Measurements from ENCODE around the gene PBRM1. TPM values are rescaled to one million over a fixed set of nuclear protein-coding genes. Genes with fewer than 3 reads are reported as not detected.

The PBRM1 gene
- total RNA-seq, 2 experiments from 2014 or later, result 83.2 to 91.8 TPM

GRCh38 chr3:52522651-52523251, 163.0 kb downstream of the PBRM1 start:
- ChIA-PET POLR2A (no interaction called here), CTCF (no interaction called here)
- ATAC-seq, result no peak
- Mint-ChIP-seq H3K36me3 (ENCODE audit: low read depth) (peaks cover 15% of the 10 kb centered on the region), H3K27me3 (ENCODE audit: low read depth) (no peaks in the 10 kb centered on the region), H3K9me3 (ENCODE audit: insufficient read depth) (no peaks in the 10 kb centered on the region), H3K4me1 (ENCODE audit: low read depth) (no peaks in the 10 kb centered on the region), H3K27ac (no peak overlapping the region), H3K4me3 (no peak overlapping the region)
- DNase-seq, result no peak

- POLR2A ChIA-PET, result no interaction called here
- Mint-ChIP-seq H3K36me3 (ENCODE audit: low read depth) (peaks cover 8% of the 10 kb centered on the region), H3K27ac (no peak overlapping the region), H3K4me3 (no peak overlapping the region), H3K4me1 (ENCODE audit: low read depth) (no peaks in the 10 kb centered on the region), H3K9me3 (ENCODE audit: insufficient read depth) (no peaks in the 10 kb centered on the region), H3K27me3 (ENCODE audit: low read depth) (no peaks in the 10 kb centered on the region)
- DNase-seq (no peak), ATAC-seq (no peak)
- CTCF ChIA-PET, result no interaction called here
Observed at GRCh38 chr3:52521881-52522650, 163.6 kb downstream of the PBRM1 start.

GRCh38 chr3:52521488-52521824, 164.3 kb downstream of the PBRM1 start:
- Mint-ChIP-seq H3K9me3 (ENCODE audit: insufficient read depth) (no peaks in the 10 kb centered on the region), H3K4me3 (no peak overlapping the region), H3K27me3 (ENCODE audit: low read depth) (no peaks in the 10 kb centered on the region), H3K4me1 (ENCODE audit: low read depth) (no peaks in the 10 kb centered on the region), H3K27ac (no peak overlapping the region), H3K36me3 (ENCODE audit: low read depth) (peaks cover 6% of the 10 kb centered on the region)
- ChIA-PET POLR2A (no interaction called here), CTCF (no interaction called here)
- DNase-seq (no peak), ATAC-seq (no peak)

DNA sequence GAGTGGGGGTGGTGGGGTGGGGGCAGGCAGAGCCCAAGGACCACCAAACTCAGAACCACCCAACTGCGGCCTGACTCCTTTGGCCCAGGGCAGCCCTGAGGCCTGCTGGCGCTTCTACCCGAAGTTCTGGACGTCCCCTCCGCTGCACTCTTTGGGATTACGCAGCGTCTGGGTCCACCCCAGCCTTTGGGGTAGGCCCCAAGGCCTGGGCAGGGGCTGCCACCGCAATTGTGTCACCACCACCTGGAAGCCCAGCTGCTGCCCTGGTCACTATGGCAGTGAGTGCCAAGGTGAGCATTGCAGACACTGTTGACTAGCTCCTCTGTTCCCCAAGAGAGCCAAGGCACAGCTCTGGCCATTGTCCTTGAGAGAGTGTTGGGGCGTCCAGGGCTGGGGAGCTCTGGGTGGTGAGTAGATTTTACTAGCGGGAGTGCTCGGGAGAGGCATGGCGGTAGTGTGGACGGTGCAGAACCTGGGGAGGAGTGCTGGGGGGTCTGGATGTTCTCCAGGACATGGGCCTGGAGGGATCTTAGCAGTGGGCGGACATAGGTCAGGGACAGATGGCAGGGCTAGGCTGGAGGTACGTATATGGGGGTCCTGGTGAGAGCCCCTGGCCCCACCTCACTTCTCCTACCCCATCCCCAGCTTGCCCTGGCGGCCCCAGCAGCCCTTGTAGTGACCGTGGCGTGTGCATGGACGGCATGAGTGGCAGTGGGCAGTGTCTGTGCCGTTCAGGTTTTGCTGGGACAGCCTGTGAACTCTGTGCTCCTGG, 164.8 kb downstream of the PBRM1 start:
- no peak overlapping the region for H3K4me3 Mint-ChIP-seq
- H3K27ac Mint-ChIP-seq, result no peak overlapping the region
- H3K9me3 Mint-ChIP-seq (ENCODE audit: insufficient read depth), result no peaks in the 10 kb centered on the region
- H3K36me3 Mint-ChIP-seq (ENCODE audit: low read depth), result peaks cover 5% of the 10 kb centered on the region
- DNase-seq (no peak), ATAC-seq (no peak)
- no peaks in the 10 kb centered on the region for H3K27me3 Mint-ChIP-seq (ENCODE audit: low read depth)
- ChIA-PET POLR2A (no interaction called here), CTCF (no interaction called here)
- H3K4me1 Mint-ChIP-seq (ENCODE audit: low read depth), result no peaks in the 10 kb centered on the region

DNA sequence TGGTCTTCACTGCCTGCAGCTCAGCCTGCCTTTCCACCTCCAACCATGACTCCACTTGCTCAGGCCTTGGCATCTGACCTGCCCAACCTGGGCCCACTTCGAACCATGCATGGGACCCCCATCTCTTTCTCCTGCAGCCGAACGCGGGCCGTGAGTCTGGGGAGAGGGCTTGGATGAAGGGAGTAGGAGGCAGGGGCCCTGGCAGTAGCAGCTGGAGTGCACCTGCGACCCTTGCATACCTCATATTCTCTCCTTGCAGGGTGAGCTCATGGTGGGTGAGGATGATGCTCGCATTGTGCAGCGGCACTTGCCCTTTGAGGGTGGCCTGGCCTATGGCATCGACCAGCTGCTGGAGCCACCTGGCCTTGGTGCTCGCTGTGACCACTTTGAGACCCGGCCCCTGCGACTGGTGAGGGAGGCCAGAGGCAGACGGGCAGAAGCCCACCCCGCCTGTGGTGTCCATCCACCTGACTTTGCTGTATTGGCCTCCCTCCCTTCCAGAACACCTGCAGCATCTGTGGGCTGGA, 165.5 kb downstream of the PBRM1 start:
- DNase-seq, result no peak
- POLR2A ChIA-PET, result interaction anchor here (0.9 kb wide), 1 partner anchor 108 kb away, joined by 3 read pairs; no protein-coding TSS in a partner anchor
- Mint-ChIP-seq H3K27me3 (ENCODE audit: low read depth) (no peaks in the 10 kb centered on the region), H3K4me3 (no peak overlapping the region), H3K4me1 (ENCODE audit: low read depth) (no peaks in the 10 kb centered on the region), H3K27ac (no peak overlapping the region), H3K36me3 (ENCODE audit: low read depth) (peaks cover 5% of the 10 kb centered on the region), H3K9me3 (ENCODE audit: insufficient read depth) (no peaks in the 10 kb centered on the region)
- ATAC-seq, result no peak
- CTCF ChIA-PET, result no interaction called here

GRCh38 chr3:52519445-52520140, 166.1 kb downstream of the PBRM1 start:
- ChIA-PET CTCF (no interaction called here), POLR2A (interaction anchor here (0.9 kb wide), 1 partner anchor 107 kb away, joined by 3 read pairs; no protein-coding TSS in a partner anchor)
- no peak for DNase-seq
- H3K27ac Mint-ChIP-seq, result no peak overlapping the region
- peaks cover 5% of the 10 kb centered on the region for H3K36me3 Mint-ChIP-seq (ENCODE audit: low read depth)
- ATAC-seq, result no peak
- no peaks in the 10 kb centered on the region for H3K27me3 Mint-ChIP-seq (ENCODE audit: low read depth)
- no peak overlapping the region for H3K4me3 Mint-ChIP-seq
- H3K9me3 Mint-ChIP-seq (ENCODE audit: insufficient read depth), result no peaks in the 10 kb centered on the region
- H3K4me1 Mint-ChIP-seq (ENCODE audit: low read depth), result no peaks in the 10 kb centered on the region

DNA sequence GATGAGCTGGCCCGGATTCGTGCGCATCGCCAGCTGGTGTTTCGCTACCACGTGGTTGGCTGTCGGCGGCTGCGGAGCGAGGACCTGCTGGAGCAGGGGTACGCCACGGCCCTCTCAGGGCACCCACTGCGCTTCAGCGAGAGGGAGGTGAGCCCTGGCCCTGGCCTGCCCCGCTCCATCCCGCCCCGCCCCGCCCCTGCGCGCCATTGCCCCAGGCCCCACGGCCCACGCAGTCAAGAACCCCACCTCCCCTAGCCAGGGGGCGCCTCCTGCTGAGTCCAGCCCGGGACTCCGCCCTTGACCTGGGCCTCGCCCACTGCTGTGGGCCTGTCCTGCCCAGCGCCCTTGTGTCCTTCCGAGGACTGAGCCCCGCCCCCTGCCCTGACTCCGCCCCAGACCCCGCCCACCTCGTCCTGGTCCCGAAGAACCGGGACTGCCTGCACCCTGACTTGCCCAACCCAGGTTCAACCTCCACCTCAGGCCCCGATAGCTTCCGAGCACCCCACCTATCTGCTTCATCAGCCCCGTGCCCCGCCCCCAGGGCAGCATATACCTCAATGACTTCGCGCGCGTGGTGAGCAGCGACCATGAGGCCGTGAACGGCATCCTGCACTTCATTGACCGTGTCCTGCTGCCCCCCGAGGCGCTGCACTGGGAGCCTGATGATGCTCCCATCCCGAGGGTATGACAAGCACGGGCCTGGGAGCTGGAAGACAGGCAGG, 166.8 kb downstream of the PBRM1 start:
- ATAC-seq (no peak), DNase-seq (no peak)
- Mint-ChIP-seq H3K9me3 (ENCODE audit: insufficient read depth) (no peaks in the 10 kb centered on the region), H3K4me3 (no peak overlapping the region), H3K36me3 (ENCODE audit: low read depth) (no peaks in the 10 kb centered on the region), H3K27ac (no peak overlapping the region), H3K27me3 (ENCODE audit: low read depth) (no peaks in the 10 kb centered on the region), H3K4me1 (ENCODE audit: low read depth) (no peaks in the 10 kb centered on the region)
- CTCF ChIA-PET, result no interaction called here
- POLR2A ChIA-PET, result no interaction called here

DNA sequence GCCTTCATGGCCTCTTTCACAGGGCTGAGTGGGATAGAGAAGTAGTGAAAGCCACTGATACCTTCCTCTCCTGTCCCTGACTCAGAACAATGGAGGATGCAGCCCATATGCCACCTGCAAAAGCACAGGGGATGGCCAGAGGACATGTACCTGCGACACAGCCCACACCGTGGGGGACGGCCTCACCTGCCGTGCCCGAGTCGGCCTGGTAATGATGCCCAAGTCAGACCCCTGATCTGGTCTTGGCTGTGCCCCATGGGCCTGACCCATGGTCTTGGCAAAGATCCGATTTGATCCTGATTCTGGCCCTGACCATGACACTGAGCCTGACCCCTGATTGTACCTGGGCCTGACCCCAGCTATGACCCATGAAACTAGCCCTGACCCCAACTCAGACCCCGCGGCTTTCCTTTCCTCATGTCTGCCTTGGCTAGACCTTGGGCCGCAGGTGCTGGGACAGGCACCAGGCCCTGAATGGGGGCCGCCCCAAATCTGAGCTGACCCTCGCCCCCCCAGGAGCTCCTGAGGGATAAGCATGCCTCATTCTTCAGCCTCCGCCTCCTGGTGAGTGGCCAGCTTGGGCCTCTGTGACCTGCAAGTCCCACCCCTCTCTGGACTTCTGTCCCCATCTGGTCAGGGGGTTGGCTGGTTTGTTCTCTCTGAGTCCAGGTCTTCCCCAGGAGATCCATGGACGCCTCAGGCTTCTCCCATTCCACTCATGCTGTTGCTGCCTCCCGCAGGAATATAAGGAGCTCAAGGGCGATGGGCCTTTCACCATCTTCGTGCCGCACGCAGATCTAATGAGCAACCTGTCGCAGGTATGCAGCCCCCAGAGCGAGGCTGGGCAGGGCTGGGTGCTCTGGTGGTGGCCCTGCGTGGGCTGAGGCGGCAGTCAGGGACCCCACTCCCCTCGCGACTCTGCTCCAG, 167.7 kb downstream of the PBRM1 start:
- Mint-ChIP-seq H3K36me3 (ENCODE audit: low read depth) (no peaks in the 10 kb centered on the region), H3K9me3 (ENCODE audit: insufficient read depth) (no peaks in the 10 kb centered on the region), H3K27me3 (ENCODE audit: low read depth) (no peaks in the 10 kb centered on the region), H3K27ac (no peak overlapping the region), H3K4me3 (no peak overlapping the region), H3K4me1 (ENCODE audit: low read depth) (no peaks in the 10 kb centered on the region)
- ATAC-seq (no peak), DNase-seq (no peak)
- ChIA-PET POLR2A (no interaction called here), CTCF (no interaction called here)

DNA sequence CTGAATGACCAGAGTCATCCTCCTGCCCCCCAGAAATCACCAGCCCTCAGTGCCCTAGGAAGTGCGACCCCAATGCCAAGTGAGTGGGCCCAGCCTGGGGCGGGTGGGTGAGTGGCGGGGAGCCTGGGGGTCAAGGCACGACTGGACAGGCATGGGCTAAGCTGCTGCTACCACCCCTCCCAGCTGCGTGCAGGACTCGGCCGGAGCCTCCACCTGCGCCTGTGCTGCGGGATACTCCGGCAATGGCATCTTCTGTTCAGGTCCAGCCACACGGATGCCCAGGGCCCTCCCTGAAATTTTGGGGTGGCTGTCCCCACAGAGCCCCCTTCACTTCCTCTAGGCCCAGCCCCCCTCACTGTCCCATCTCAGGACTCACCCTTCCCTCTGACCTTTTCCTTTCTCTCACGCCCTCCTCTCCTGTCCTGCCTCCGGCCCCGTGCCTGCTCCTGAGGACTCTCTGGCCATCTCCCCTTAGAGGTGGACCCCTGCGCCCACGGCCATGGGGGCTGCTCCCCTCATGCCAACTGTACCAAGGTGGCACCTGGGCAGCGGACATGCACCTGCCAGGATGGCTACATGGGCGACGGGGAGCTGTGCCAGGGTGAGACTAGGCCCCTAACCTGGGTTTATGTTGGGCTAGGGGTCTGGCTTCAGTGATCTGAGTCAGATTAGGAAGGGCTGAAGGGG, 169.1 kb downstream of the PBRM1 start:
- CTCF ChIA-PET, result no interaction called here
- Mint-ChIP-seq H3K4me1 (ENCODE audit: low read depth) (no peaks in the 10 kb centered on the region), H3K27me3 (ENCODE audit: low read depth) (no peaks in the 10 kb centered on the region), H3K4me3 (no peak overlapping the region), H3K27ac (no peak overlapping the region), H3K9me3 (ENCODE audit: insufficient read depth) (no peaks in the 10 kb centered on the region), H3K36me3 (ENCODE audit: low read depth) (no peaks in the 10 kb centered on the region)
- no peak for DNase-seq
- POLR2A ChIA-PET, result no interaction called here
- ATAC-seq, result no peak

- Mint-ChIP-seq H3K27ac (no peak overlapping the region), H3K4me3 (no peak overlapping the region), H3K9me3 (ENCODE audit: insufficient read depth) (no peaks in the 10 kb centered on the region), H3K27me3 (ENCODE audit: low read depth) (no peaks in the 10 kb centered on the region), H3K4me1 (ENCODE audit: low read depth) (no peaks in the 10 kb centered on the region), H3K36me3 (ENCODE audit: low read depth) (no peaks in the 10 kb centered on the region)
- ChIA-PET POLR2A (no interaction called here), CTCF (no interaction called here)
- ATAC-seq, result no peak
- no peak for DNase-seq
Observed at GRCh38 chr3:52515192-52515591, 170.5 kb downstream of the PBRM1 start.
